Measurements from ENCODE around the gene PRF1. TPM values are rescaled to one million over a fixed set of nuclear protein-coding genes. Genes with fewer than 3 reads are reported as not detected.

The PRF1 gene
- total RNA-seq, 4 donors from 2014 or later = 0.18 to 2.1 (median 0.31) TPM; not detected in 1

DNA sequence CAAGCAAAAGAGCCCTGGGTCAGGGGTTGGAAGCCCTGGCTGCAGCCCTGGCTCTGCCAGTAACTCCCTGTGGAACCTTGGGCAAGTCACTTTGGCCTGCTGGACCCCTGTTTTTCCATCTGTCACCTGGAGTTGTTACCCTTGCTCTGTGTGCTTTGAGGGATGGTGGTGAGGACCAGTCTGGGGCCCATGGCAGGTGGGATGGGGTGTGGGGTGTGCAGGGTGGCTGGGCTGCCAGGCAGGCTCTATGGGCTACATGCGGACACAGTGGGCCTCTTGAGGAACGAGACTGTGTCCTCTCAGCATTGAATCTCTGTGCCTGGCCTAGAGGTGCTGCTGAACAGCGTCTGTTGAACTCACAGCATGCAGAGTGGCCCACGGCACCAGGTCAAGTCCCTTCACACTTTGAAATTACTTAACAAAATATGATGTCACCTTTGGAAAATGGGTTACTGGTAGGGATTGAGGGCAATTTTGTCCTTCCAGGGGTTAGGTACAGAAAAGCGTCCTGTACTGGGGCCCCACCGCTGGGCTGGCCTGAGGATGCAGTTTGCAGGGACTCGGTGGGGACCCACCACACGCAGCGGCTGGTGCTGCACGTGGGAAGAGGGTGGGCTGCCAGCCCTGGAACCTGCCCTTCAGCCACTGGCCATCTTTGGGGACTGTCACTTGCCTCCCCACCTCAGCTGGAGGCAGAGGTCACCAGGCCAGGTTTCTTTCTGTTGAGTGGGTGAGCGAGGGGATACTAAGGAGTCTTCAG, 45.3 kb downstream of the PRF1 start:
- Histone ChIP-seq H3K27ac (no peak overlapping the region), H3K36me3 (no peaks in the 10 kb centered on the region), H3K4me3 (no peak overlapping the region), H3K9me3 (no peaks in the 10 kb centered on the region), H3K4me1 (peaks cover 9% of the 10 kb centered on the region in 2 donors), H3K27me3 (no peaks in the 10 kb centered on the region)
- no peak for TF ChIP-seq POLR2A (IDR thresholded peaks at IDR 0.05)
- TF ChIP-seq, protein P1, sequence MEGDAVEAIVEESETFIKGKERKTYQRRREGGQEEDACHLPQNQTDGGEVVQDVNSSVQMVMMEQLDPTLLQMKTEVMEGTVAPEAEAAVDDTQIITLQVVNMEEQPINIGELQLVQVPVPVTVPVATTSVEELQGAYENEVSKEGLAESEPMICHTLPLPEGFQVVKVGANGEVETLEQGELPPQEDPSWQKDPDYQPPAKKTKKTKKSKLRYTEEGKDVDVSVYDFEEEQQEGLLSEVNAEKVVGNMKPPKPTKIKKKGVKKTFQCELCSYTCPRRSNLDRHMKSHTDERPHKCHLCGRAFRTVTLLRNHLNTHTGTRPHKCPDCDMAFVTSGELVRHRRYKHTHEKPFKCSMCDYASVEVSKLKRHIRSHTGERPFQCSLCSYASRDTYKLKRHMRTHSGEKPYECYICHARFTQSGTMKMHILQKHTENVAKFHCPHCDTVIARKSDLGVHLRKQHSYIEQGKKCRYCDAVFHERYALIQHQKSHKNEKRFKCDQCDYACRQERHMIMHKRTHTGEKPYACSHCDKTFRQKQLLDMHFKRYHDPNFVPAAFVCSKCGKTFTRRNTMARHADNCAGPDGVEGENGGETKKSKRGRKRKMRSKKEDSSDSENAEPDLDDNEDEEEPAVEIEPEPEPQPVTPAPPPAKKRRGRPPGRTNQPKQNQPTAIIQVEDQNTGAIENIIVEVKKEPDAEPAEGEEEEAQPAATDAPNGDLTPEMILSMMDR (IDR thresholded peaks at IDR 0.05 in 4 of 5, conservative IDR thresholded peaks at IDR 0.05 in 1 of 5) = no peak
- ATAC-seq = no peak
- no peak for DNase-seq
- intact Hi-C loops (cut with DNase I; ENCODE audit: low total_unique reads) (no loop called here), in situ Hi-C loops (cut with MboI; ENCODE audit: low sequenced_read_pairs in 4 of 4) (loop anchor here in 1 of 4 donors (10.0 kb wide), 1 partner anchor 208 kb away; no protein-coding TSS in a partner anchor)

DNA sequence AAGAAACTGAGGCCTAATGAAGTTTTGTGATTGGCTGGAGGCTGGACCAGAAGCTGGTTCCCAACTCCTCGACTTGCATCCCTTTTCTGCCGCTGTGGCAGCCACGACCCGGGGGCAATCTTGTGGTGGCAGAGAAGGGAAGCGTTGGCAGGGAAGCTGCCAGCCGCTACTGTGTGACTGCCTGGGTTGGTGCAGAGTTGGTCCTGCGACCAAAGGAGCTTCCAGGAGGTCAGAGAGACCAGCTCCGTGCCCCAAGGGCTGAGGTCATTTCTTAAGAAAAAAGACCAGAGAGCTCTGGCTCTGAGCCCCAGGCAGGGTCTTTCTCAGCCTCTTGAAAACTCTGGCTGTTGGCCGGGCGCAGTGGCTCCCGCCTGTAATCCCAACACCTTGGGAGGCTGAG, 47.2 kb downstream of the PRF1 start:
- Histone ChIP-seq H3K4me3 (no peak overlapping the region), H3K27ac (no peak overlapping the region), H3K27me3 (no peaks in the 10 kb centered on the region), H3K36me3 (no peaks in the 10 kb centered on the region), H3K9me3 (no peaks in the 10 kb centered on the region), H3K4me1 (peaks cover 0 to under 1% of the 10 kb centered on the region in 2 donors)
- intact Hi-C loops (cut with DNase I; ENCODE audit: low total_unique reads) = no loop called here
- no peak for DNase-seq
- in situ Hi-C loops (cut with MboI; ENCODE audit: low sequenced_read_pairs in 4 of 4) = loop anchor here in 1 of 4 donors (10.0 kb wide), 1 partner anchor 209 kb away; no protein-coding TSS in a partner anchor
- no peak for ATAC-seq
- TF ChIP-seq POLR2A (IDR thresholded peaks at IDR 0.05) = no peak
- TF ChIP-seq, protein P1 (IDR thresholded peaks at IDR 0.05 in 4 of 5, conservative IDR thresholded peaks at IDR 0.05 in 1 of 5) = no peak

DNA sequence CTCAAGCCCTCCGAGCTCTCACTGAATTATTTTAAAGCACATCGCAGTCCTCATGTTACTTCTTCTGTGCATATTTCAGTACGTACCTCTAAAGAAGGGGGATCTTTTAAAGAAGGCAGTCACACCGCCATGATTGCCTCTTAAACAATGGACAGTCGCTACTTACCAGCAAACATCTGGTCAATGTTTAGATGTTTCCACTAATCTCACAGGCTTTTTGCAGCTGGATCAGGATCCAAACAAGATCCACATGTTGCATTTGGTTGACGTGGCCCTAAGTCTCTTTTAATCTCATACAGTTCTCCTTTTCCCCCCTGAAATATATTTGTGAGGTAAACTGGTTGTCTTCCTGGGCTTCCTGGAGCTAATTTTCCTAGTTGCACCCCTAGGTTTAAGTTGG, 50.0 kb downstream of the PRF1 start:
- H3K4me3 ChIP-seq = no peak overlapping the region
- intact Hi-C loops (cut with DNase I; ENCODE audit: low total_unique reads) = loop anchor here (5.0 kb wide), 1 partner anchor 330 kb away; no protein-coding TSS in a partner anchor
- H3K27ac ChIP-seq = no peak overlapping the region
- no peaks in the 10 kb centered on the region for H3K27me3 ChIP-seq
- no peak for ATAC-seq
- no peak for TF ChIP-seq POLR2A (IDR thresholded peaks at IDR 0.05)
- TF ChIP-seq, protein P1 (IDR thresholded peaks at IDR 0.05 in 4 of 5, conservative IDR thresholded peaks at IDR 0.05 in 1 of 5) = no peak
- H3K36me3 ChIP-seq = no peaks in the 10 kb centered on the region
- no peaks in the 10 kb centered on the region for H3K9me3 ChIP-seq
- DNase-seq = no peak
- in situ Hi-C loops (cut with MboI; ENCODE audit: low sequenced_read_pairs in 4 of 4) = loop anchor here in 3 of 4 donors (5.0 to 10.0 kb wide), 2 partner anchors 210 to 212 kb away; no protein-coding TSS in a partner anchor
- no peaks in the 10 kb centered on the region for H3K4me1 ChIP-seq

DNA sequence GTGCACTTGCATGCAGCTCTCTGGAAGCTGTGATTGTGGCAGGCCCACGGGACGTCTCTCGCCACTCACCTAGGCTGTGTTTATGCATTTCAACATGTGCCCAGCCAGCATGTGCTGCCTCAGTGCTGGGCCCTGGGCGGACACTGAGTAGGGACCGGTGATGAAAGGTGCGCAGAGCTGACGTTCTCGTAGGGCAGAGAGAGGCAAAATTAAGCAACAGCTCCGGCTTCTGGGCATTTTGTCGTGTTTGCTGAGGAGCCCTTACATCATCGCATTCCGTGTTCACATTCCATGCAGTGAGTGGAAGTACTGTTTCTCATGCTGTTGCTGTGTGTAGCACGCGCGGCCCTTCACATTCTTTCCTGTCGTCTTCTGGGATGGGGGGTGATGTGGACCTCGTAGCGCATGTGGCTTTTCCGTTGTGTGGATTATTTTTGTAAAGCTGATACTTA, 50.5 kb downstream of the PRF1 start:
- H3K36me3 ChIP-seq = no peaks in the 10 kb centered on the region
- in situ Hi-C loops (cut with MboI; ENCODE audit: low sequenced_read_pairs in 4 of 4) = loop anchor here in 3 of 4 donors (5.0 to 10.0 kb wide), 2 partner anchors 210 to 213 kb away; no protein-coding TSS in a partner anchor
- H3K4me3 ChIP-seq = no peak overlapping the region
- no peak overlapping the region for H3K27ac ChIP-seq
- no peaks in the 10 kb centered on the region for H3K9me3 ChIP-seq
- no peak for TF ChIP-seq POLR2A (IDR thresholded peaks at IDR 0.05)
- TF ChIP-seq, protein P1 (IDR thresholded peaks at IDR 0.05 in 4 of 5, conservative IDR thresholded peaks at IDR 0.05 in 1 of 5) = no peak
- ATAC-seq (no peak), DNase-seq (no peak)
- intact Hi-C loops (cut with DNase I; ENCODE audit: low total_unique reads) = loop anchor here (5.0 kb wide), 1 partner anchor 330 kb away; no protein-coding TSS in a partner anchor
- no peaks in the 10 kb centered on the region for H3K4me1 ChIP-seq
- H3K27me3 ChIP-seq = no peaks in the 10 kb centered on the region

Data from gastrocnemius medialis (tissue), 4 donors.